ENCODE results near the gene CFD.
"Not testable (repeated sequence)": the region's sequence is repeated elsewhere in the genome, so short reads cannot be mapped to it uniquely, and the experiment has no call there.

The CFD gene

DNA sequence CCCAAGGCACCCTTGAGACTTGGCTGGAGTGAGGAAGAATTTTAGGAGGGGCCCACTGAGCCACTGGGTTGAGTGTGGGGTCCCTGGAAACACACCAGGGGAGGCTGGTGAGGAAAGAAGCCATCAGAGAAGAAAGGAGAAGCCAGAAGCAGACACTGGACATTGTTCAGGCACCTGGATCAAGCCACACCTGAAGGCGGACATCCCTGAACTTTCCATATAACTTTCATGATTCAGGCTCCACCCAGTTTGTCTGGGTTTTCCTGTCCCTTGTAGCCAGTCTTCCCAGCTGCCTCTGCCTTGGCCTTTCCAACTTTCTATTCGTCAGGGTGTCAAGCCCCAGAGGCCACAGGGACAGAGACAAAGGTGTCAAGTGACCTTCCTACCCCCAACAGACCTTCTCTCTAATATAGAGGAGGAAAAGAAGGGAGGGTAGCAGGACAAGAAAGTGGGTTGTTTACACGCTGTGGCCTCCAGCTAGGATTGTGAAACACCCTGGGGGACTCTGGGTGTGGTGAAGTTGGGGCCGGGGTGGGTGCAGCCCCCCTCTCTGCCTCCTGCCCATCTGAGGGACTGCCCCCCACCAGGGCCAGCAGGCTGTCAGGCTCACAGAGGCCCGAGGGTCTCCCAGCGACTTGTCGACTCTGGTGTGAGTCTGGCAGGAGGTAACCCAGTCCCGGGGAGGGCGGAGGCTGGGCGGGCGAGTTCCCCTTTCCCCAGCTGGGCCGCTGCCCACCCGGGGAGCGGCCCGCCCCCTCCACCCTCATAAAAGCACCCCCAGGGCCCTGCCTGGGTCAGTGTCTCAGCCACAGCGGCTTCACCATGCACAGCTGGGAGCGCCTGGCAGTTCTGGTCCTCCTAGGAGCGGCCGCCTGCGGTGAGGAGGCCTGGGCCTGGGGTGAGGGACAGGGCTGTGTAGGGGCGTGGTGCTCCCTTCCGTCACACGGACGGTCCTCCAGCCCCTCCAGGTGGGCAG, at the start of gene CFD:
Gene CFD, plus strand, starts transcription at position 797 of the 976 bp plus-strand sequence. Its CDS starts 26 bp downstream, at position 823.
- DNase-seq, result no peak

DNA sequence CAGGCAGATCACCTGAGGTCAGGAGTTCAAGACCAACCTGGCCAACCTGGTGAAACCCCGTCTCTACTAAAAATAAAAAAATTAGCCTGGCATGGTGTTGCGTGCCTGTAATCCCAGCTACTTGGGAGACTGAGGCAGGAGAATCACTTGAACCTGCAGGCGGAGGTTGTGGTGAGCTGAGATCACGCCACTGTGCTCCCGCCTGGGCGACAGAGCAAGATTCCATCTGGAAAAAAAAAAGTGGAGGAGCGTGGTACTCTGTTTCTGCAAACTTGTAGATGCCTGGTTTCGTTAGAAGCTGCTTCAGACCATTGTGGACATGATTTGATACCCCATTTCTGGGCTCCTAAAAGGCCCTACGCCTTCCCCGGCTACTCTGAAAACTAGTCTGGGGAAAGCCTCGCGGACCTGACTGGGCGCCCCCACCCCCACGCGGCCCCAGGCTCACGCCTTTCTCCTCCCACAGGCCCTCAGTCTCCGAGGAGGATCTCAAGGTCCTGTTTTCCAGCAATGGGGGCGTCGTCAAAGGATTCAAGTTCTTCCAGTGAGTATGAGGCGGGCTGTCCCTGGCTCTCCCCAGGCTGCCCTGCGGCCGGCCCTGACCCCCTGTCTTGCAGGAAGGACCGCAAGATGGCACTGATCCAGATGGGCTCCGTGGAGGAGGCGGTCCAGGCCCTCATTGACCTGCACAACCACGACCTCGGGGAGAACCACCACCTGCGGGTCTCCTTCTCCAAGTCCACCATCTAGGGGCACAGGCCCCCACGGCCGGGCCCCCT, 49.2 kb upstream of the CFD start:
- DNase-seq, result no peak

DNA sequence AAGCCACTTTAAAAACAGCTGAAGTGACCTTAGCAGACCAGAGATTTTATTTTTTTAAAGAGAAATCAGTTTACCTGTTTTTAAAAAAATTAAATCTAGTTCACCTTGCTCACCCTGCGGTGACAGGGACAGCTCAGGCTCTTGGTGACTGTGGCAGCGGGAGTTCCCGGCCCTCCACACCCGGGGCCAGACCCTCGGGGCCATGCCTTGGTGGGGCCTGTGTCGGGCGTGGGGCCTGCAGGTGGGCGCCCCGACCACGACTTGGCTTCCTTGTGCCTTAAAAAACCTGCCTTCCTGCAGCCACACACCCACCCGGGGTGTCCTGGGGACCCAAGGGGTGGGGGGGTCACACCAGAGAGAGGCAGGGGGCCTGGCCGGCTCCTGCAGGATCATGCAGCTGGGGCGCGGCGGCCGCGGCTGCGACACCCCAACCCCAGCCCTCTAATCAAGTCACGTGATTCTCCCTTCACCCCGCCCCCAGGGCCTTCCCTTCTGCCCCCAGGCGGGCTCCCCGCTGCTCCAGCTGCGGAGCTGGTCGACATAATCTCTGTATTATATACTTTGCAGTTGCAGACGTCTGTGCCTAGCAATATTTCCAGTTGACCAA, 48.5 kb upstream of the CFD start:
- no peak for DNase-seq

DNA sequence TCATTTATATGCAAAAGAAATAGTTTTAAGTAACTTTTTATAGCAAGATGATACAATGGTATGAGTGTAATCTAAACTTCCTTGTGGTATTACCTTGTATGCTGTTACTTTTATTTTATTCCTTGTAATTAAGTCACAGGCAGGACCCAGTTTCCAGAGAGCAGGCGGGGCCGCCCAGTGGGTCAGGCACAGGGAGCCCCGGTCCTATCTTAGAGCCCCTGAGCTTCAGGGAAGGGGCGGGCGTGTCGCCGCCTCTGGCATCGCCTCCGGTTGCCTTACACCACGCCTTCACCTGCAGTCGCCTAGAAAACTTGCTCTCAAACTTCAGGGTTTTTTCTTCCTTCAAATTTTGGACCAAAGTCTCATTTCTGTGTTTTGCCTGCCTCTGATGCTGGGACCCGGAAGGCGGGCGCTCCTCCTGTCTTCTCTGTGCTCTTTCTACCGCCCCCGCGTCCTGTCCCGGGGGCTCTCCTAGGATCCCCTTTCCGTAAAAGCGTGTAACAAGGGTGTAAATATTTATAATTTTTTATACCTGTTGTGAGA, 47.9 kb upstream of the CFD start:
- no peak for DNase-seq

DNA sequence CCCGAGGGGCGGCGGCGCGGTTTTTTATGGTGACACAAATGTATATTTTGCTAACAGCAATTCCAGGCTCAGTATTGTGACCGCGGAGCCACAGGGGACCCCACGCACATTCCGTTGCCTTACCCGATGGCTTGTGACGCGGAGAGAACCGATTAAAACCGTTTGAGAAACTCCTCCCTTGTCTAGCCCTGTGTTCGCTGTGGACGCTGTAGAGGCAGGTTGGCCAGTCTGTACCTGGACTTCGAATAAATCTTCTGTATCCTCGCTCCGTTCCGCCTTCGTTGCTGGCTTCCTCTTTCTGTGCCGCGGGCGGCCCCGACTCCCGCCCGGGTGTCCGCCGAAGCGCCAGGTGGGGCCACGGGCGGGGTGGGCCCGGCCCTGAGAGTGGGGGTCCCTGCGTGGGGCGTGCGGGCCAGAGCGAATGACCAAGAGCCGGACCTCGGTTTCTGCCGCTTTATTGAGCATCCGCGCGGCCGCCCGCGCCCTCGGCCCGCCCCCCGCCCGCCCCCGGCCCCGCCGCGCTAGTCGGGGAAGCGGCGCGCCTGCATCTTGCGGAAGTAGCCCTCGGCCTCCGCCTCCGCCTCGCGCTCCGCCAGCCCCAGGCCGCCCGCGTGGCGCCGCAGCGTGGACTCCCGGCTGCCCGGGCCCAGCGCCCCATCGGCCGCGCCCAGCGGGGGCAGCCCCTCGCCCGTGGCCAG, 47.3 kb upstream of the CFD start:
- no peak for DNase-seq

DNA sequence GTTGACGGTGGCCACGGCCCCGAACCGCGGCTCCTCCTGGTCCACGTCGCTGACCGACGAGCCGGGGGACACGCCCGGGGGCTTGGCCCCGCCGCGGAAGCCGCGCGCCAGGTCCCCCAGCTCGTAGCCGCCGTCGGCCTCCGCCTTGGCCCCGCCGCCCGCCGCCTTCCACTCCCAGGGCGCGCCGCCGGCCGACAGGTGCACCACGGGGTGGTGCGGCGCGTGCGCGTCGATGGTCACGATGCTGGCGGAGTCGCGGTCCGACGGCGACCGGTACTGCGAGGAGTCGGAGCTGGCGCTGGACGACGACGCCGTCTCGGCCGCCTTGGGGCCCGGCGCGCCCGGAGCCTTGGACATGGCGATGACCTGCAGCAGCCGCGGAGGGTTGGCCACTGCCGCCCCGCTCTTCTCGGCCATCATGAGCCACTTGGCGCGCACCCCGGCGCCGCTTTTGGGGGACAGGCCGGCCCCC, 46.7 kb upstream of the CFD start:
- no peak for DNase-seq

DNA sequence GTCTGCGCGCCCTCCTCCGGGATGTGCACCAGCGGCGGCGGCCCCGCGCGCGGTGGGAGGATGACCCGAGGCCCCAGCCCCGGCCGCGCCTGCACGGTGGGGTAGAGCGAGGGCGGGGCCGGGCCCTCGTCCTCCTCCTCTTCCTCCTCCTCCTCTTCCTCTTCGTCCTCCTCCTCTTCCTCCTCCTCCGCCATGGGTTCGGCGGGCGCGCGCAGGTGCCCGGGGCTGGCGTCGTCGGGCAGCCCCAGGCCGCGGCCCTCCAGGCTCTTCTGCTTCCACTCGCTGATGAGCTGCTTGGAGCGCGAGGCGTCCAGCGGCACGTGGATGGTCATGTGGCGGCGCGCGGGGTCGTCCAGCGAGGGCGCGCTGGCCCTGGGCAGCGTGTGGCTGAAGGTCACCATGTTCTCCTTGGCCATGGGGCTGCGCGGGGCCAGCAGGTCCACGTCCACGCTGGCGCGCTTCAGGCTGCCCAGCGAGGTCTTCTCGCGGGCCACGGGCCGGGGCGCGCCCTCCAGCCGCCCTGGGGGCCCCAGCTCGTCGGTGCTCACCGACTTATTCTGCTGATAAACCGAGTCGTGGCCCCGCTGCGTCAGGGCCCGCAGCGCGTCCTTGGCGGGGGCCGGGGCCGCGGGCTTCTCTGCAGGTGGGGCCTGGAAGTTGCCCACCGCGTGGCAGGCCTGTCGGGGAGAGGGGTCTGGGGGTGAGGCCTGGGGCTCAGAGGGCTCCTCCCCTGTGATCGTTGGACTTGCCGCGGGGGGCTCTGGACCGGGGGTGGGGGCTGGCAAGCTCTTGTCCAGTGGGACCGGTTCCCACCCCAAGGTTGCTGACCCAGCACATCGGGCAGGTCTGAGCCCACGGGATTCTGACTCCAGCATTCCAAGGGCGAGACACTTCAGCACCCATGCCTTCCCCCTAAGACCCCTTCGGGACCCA, 46.0 kb upstream of the CFD start:
- DNase-seq, result no peak

DNA sequence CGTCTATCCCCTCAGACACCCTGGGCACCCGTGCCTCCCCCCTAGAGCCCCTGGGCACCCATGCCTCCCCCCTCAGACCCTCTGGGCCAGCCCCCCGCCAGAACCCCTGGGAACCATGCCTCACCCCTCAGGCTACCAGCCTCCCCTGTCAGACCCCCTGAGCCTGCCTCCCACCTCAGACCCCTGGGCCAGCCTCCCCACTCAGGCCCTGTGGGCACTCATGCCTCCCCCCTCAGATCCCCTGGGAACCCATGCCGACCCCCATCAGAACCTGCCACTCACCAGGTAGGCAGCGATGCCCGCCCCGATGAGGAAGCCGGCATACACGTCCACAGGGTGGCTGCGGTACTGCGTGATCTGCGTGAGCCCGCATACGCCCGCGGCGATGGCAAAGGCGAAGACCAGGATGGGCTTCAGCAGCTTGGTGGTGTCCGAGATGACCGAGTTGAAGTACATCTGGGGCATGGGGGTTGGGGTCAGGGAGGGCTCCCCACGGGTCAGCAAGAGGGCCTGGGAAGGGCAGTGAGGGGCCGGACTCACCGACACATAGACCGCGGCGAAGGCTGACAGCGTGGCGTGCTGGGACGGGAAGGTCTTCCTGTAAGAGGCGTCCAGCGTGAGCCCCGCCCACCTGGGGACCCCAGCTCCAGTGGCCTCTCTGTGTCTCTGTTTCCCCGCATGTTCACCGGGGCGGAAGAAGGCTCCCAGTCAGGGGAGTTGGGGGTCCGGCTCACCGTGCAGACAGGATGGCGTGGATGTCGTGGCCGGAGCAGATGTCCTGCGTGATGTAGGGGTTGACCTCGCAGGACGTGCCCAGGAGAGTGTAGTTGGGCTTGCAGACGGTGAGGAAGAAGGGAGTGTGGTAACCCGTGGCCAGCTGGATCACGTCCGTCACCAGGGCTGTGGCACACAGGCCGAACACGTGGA, 45.0 kb upstream of the CFD start:
- DNase-seq, result no peak

DNA sequence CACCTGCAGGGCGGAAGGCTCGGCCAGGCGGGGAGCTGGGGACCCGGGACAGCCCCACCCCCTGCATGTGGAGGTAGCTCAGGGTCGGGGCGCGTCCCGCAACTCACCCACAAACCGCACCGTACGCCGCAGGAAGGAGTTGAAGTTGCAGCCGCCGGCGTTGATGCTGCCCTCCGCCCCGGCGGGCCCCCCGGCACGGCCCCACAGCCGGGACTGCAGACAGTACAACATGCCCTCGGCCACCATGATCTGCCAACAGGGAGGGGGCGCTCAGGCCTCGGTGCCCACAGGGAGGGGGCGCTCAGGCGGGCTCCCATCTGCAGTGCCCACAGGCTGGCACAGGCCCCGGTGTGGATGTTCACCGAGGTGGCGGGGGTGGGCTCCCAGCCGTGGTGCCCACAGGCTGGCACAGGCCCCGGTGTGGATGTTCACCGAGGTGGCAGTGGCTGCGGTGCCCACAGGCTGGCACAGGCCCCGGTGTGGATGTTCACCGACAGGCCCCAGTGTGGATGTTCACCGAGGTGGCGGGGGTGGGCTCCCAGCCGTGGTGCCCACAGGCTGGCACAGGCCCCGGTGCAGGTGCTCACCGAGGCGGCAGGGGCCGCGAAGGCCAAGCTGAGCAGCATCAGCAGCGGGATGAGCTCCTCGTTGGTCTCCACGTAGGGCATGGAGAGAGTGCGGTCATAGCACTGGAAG, 44.2 kb upstream of the CFD start:
- DNase-seq, result no peak

DNA sequence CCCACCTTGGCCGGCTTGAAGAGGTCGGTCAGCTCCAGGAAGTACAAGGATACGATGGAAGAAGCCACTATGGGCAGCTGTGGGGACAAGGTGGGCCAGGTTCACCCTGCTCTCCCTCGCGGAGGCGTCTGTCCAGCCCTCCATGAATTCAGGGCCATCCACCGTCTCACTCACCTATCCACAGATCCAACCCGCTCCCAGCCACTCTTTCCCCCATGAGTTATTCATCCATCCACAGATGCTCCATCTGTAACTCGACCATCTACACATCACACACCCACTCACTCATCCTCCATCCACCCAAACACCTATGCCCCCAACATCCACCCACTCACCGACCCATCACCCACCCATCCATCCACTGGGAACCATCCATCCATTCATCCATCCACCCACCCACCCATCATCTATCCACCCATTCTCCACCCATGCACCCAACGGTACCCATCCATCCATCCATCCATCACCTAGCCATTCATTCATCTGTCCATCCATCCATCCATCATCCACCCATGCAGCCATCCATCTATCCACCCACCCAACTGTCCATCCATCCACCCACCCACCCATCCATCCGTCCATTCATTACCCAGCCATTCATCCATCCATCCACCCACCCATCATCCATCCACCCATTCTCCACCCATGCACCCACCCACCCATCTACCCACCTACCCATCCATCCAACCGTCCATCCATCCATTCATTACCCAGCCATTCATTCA, 43.5 kb upstream of the CFD start:
- no peak for DNase-seq

DNA sequence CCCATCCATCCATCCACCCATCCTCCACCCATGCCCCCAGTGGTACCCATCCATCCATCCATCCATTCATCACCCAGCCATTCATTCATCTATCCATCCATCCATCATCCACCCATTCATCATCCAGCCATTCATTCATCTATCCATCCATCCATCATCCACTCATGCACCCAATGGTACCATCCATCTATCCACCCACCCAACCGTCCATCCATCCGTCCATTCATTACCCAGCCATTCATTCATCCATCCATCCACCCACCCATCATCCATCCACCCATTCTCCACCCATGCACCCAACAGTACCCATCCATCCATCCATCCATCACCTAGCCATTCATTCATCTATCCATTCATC, 43.0 kb upstream of the CFD start:
- no peak for DNase-seq

DNA sequence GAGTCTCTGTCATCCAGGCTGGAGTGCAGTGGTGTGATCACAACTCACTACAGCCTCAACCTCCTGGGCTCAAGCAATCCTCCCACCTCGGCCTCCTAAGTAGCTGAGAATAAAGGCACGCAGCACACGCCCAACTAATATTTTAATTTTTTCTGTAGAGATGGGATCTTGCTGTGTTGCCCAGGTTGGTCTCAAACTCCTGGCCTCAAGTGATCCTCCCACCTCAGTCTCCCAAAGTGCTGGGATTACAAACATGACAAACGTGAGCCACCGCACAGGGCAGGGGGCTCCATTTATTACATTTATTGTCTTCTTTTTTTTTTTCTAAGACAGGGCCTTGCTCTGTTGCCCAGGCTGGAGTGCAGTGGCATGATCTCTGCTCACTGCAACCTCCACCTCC, 39.3 kb upstream of the CFD start:
- DNase-seq, result not testable (repeated sequence)

DNA sequence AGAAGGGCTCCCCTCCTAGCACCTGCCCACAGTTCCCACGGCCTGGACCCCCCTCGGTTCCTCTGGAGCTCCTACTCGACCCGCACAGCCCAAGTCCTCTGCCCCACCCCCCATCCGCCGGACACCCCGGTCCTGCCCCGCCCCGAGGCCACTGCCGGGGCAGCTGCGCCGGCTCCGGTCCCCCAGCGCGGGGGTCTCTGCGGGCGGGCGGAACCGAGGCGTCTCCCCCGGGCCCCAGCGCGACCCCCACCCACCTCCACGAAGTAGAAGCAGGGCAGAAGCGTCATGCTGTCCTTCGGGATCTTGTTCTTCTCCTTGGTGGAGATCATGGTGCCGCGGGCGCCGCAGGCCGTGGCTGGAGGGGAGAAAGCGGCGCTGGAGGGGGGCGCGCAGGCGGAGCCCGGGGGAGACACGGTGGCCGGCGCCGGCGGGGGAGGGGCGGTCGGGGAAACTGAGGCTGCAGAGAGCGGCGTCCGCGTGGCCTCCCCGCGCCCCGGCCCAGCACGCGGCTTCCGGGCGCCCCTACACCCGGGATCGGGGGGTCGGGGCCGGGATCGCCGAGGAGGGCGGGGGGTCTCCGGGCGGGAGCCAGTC, 38.1 kb upstream of the CFD start:
- no peak for DNase-seq

DNA sequence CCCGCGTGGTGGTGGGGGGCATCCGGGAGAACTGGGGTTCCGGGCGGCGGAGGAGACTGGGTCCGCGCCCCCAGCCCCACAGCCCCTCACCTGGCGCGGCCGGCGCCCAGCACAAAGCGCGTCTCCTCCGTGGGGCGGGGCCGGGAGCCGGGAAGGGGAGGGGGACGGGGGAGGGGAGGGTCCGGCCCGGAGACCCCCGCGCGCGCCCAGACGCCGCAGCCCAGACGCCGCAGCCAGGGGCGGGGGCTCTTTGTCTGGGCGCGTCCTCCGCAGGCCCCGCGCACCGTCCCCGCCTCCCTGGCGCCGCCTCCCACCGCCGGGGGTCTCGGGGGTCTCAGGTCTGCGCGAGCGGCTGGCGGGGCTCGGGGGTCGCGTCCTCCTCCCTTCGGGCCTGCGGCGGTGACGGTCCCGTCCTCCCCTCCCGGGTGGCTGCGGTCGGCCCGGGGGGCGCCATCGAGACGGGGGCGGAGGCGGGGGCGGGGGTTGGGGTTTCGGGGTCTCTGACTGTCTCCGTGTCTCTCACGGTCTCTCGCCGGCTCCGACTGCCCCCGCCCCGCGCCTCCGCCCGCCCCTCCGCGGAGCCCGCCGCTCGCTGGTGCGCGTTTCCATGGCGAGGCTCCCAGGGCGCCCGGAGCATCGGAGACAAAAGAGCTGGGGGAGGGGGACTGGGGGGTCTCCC, 37.5 kb upstream of the CFD start, which contains the start of gene PLPPR3:
Gene PLPPR3, minus strand, starts transcription at position 131 of the 679 bp plus-strand sequence. CDS start 396 bp downstream, outside the sequence.
- DNase-seq, result no peak

DNA sequence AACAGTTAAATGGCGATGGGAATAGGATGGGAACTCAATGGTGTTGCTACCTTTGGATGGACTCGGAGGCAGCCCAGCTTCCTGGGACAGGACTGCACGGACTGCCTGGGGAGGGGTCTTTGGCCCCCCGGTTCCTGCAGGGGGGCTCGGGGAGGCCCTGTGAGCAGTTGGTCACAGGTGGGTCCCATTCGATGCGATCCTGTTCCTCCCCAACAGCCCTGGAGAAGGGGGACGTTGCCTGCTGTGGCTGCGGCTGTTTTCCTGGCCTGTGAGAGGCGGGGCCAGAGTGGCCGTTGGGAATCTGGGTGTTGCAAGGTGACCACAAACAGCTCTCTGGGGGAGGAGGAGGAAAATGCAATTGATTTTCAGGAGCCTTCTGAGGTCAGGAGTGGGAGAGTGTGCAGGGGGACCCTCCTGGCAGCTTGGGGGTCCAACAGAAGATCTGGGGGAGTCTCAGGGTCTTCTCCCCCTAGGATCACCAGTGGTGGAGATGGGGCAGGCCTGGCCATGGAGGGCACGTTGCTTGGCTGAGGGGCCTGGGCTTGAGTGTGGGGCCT, 35.8 kb upstream of the CFD start:
- DNase-seq, result no peak

DNA sequence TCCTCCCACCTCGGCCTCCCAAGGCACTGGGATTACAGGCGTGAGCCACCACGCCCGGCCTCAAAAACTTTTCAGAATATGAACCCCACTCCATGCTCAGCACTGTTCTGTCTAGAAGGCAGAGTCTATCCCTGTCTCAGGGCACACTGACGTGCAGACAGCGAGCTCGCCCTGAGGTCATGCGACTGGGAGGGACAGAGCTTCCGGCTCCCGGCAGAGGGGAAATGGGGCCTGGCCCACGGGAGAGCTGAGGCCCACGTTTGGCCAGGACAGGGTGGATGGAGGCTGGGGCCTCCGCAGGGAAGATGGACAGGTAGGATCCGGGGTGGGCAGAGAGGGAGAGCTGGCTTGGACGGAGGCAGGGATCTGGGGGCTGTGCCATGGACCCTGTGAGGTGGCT, 34.6 kb upstream of the CFD start:
- no peak for DNase-seq

DNA sequence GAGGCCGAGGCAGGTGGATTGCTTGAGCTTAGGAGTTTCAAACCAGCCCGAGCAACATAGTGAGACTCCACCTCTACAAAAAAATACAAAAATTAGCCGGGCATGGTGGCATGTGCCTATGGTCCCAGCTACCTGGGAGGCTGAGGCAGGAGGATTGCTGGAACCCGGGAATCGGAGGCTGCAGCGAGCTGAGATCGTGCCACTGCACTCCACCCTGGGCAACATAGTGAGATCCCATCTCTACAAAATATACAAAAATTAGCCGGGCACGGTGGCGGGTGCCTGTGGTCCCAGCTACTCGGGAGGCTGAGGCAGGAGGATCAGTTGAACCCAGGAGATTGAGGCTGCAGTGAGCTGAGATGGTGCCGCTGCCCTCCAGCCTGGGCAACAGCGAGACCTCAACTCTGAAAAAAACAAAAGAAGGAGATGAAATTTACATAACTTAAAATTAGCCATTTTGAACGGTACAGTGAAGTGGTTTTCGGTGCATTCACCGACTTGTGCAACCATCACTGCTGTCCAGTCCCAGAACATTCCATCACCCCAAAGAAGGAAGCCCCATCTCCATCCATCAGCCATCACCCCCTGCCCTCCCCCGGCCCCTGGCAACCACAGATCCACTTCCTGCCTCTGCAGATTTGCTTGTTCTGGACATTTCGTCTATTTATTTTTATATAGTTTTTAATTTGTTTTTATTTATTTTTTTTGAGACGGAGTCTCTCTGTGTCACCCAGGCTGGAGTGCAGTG, 33.4 kb upstream of the CFD start:
- DNase-seq, result no peak

All from stimulated activated naive CD4-positive, alpha-beta T cell treated with Interleukin-2 at 50 U/mL for 16 hours (primary cell).